Tibial nerve (tissue), 4 donors: ENCODE measurements around the gene TFE3.
A peak's percentile ranks its signal among the peaks of the same experiment; 100 is the strongest.

Experiments
- CTCF ChIP-seq, 5 experiments: fragments of 200-600 bp in 3 of 5; fragments of 450-650 bp in 2 of 5; sonication (generic) in 3 of 5; IDR thresholded peaks; one replicate each; pipeline ENCODE4 v1.5.1; 2016 to 2019; ENCODE audit warnings: antibody characterized with exemption in 5 of 5, mild to moderate bottlenecking in 3 of 5, moderate library complexity in 2 of 5
- EP300 ChIP-seq, 2 donors: sonication (generic); formaldehyde crosslinking; IDR thresholded peaks; one replicate each; pipeline ENCODE4 v1.6.1; 2017; ENCODE audit warnings: antibody characterized with exemption in 2 of 2, mild to moderate bottlenecking in 1 of 2
- POLR2A ChIP-seq, 2 donors: fragments of 450-650 bp; IDR thresholded peaks; one replicate each; pipeline ENCODE4 v1.6.1; 2017; ENCODE audit warnings: antibody characterized with exemption in 2 of 2, mild to moderate bottlenecking in 2 of 2, moderate library complexity in 2 of 2

GRCh38 chrX:49002091-49002935 is 40.8 kb downstream of the TFE3 start, which contains the start of gene GRIPAP1:
- TF ChIP-seq CTCF (IDR thresholded peaks at IDR 0.05), result peak in 2 of 5 experiments; percentile 7 to 26
- peak; percentile 22 to 50 for TF ChIP-seq POLR2A (IDR thresholded peaks at IDR 0.05)
- peak; percentile 23 to 80 for TF ChIP-seq EP300 (IDR thresholded peaks at IDR 0.05)
